DMS114 treated with DMSO at 0.1 percent for 48 hours (cell line): ENCODE measurements around the gene KCTD2.

ENCODE experiments used
- DNase-seq: peaks from one replicate; lab custom pipeline; 2025; ENCODE audit not compliant: unreplicated experiment; lab: John Stamatoyannopoulos, UW

Gene KCTD2

DNA sequence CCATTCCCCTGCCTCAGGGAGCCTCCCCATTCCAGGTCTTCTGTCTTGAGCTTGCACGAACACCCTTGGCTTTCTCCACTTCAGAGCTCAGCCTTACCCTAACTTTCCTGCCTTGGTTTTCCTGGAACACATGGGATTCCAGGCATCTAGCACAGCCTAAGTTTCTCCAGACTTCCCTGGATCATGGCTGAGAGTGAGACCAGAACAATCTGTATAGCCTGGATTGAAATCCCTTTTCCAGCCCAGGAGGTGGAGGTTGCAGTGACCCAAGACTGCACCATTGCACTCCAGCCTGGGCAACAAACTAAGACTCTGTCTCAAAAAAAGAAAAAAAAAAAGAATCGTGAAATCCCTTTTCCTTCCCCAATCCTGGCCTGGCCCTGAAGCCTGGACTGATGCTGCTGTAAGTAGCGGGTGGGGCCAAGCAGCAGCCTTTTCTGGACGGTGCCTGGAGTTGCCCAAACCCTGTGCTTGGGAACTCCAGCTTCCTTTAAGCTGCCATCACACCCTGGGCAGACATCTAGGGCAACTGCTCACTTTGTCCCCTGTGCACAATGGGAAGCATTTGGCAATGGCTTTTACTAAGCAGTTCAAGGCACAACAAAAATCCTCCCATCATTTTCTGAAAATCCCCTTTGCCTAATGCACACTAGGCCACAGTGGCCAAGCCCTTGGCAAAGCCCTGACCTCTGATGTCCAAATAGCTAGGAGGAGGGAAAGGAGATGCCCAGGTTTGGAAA is 28.7 kb downstream of the KCTD2 start:
- DNase-seq, result no peak

DNA sequence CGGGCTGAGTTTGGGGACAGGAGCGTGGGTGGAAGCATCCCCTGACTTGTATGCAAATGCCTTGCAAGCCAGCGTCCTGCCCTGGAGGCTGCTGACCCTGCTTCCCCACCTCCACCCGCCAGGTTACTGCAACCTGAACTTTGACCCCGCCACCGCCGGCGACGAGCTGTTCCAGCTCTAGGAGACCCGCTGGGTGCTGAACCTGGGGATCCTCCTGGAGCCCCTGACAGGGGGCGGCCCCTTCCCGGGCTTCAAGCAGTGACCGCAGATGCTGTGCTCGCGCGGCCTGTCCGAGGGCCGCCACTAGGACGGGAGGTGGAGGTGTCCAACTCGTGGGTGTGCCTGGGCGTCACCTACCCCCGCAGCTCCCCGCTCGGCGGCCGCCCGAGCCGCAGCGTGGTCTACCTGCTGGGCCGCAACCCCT is 30.1 kb downstream of the KCTD2 start:
- DNase-seq, result no peak

DNA sequence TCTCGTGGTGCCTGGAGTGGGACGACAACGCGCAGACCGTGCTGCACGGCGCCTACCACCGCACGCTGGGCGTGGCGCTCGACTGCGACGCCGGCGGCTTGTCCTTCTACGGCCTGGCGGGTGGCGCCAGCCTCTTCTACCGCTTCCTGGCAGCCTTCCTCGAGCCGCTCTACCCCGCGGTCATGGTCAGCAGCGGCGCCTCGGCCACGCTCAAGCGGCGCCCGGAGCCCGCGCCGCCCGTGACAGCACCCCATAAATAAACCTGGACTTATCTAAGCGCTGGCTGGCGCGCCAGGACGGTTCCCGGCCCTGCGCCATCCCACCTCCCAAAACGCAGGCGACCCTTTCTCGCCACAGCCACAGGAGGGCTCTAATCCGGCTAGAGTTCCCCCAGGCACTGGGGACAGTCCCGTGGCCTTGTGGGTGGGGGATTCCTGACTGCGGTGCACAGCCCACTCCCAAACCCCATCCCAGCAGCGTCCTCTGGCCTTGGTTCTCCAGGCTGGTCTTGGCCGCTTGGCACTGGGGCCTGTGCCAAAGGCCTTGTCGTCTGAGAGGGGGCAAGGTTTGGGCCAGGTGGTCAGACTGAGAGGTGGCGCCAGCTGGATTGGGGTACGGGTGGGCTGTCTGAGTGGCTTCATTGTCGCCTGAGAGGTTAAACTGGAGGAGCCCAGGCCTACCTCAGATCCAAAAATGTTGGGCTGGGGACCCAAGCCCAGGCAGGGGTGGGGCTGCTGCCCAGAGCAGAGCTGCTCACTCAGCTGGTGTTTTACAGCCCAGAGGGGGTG is 30.7 kb downstream of the KCTD2 start:
- no peak for DNase-seq

DNA sequence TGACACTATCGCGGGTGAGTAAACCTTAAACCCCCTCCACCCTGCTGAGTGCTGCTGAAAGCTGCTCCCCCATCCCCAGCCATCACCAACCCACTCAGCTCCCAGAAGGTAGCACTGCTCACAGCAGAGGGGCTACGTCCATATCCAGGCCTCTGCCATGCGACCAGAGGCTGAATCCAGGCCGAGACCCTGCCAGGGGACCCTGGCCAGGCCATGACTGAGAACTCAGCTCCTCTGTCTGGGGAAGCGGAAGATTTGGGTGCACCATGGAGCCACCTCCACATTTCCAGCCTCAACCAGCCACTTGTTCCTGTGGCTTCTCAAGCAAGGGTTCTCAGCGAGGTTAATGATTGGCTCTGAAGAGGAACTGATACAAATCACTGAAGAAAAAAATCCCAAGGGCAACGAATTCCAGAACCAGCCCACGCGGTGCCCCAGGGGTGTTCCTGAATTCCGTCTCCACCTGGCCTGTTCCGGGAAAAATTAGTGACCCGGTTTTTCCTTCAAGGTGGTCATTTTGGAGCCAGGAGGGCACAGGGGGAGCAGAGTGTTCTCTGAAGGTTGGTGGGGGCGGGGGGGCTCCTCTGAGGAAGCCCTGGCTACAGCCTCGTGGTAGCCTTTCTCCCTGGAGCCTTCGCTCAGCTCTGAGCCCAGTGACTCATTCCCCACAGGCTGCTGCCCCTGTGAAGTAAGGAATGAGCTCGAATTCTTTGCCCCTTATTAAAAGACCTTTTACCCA is 31.4 kb downstream of the KCTD2 start:
- no peak for DNase-seq

DNA sequence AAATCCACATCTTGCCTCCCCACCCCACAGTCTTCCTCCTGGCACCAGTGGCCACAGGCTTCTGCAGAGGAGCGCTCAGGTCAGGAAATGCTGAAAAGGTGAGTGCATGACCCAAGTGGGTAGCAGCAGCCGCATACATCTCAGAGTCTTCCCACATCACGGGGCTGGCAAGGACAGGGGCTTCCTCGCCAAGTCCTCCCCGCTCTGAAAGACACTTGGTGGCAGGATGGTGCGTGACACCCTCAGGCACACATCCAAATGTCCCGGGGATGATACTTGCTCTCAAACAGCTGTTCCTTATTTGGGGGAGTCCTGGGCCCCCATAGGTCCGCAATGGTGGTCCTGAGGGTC is 32.0 kb downstream of the KCTD2 start:
- no peak for DNase-seq

DNA sequence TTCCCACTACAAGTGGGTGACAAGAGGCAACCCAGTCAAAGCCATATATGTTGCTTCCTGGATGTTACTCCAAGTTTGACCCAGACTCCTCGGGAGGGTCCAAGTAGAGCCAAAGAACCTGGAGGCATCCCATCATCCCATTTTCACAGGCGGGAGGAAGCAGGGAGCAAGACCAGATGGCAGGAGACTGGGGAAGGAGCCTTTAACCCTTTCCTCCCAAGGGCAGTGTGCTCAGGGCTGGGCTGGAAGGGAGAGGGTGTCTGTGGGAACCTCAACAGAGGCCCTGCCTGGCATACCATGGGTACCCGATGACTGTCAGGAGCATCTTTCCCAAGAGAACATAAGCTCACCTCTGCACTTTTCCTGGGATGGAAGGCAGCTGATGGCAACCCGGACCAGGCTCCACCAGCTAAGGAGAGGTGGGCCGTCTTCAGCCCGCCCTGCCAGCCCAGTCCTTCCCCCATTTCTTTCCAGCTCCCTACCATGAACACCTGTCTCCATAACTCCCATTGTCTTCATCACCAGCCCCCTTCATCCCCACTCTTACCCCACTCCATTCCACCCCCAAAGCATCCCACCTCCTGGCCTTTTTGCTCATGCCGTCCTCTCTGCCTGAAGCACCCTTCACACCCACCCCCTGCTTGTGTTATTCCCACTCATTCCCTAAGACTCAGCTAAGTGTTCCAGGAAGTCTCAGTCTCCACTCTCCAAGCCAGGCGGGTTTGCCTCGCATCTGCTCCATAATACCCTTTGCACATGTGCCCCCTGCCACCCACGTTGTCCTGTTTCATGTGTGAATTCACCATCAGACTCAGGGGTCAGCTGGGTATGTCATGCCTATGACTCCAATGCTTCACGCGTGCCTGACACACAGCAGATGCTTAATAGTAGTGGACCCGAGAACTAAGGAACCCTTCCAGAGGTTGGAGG is 34.9 kb downstream of the KCTD2 start:
- DNase-seq, result no peak

DNA sequence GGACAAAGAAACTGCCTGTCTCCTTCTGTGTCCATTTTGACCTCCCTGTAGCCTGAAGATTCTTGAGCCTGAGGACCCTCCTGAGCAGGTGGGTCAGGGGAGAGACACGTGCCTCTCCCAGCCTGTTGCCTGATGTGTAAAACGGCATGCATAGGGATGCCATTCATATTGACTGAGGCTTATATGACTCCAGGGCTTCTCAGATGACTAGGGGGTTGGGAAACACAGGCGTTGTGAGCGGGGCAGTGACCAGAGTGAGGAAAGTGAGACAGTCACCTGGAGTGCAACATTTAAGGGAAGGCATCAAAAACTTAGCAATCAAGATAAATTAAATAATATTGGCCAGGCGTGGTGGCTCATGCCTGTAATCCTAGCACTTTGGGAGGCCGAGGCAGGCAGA is 35.7 kb downstream of the KCTD2 start:
- DNase-seq, result no peak

DNA sequence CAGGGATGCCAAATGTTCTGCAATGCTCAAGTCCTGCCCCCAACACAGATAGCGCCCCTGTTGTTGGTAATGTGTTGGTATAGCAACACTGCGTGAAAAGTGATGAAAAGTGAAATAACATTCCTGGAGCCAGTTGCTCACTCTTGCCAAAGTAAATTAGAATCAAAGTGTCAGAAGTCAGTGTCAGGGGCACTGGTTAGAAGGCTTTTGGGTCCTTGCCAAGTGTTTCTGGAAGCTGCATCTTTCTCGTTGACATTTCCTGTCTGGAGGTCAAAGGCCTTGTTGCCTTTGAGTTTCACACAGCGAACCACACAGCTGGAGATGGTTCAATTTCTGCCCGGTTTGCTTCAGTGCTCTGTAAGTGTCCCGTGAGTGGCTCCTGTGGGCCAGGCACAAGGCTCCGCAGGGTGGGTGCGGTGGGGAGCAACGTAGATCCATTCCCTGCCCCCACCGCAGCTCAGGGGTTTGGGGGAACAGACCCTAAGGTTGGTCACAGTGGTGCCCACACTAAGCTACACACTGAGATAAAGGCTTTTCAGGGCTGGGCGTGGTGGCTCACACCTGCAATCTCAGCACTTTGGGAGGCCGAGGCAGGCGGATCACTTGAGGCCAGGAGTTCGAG is 37.1 kb downstream of the KCTD2 start:
- DNase-seq, result no peak

DNA sequence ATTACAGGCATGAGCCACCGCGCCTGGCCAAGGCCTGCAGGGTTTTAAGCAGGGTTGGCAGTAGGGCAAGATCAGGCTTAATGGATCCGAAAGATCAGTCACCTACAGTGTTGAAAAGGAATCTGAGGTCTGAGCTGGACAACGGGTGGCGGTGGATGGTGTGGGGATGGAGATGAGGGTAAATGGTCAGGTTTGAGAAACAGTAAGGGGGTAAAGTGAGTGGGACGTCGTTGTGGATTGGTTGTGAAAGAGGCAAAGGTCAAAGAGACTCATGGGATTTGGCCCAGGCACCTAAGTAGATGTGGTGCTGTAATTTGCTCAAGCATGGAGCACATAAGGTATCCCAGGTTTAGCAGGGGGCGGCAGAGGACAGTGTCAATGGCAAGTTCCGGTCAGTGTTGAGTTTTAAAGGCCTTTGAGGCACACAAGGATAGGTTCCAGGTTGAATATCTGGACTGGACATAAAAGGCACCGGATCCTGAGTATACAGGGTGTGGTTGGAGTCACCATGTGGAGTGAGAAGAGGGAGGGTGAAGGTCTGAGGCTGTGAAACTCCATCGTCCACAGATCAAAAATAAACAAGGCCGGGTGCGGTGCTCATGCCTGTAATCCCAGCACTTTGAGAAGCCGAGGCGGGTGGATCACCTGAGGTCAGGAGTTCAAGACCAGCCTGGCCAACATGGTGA is 39.6 kb downstream of the KCTD2 start:
- DNase-seq, result no peak

DNA sequence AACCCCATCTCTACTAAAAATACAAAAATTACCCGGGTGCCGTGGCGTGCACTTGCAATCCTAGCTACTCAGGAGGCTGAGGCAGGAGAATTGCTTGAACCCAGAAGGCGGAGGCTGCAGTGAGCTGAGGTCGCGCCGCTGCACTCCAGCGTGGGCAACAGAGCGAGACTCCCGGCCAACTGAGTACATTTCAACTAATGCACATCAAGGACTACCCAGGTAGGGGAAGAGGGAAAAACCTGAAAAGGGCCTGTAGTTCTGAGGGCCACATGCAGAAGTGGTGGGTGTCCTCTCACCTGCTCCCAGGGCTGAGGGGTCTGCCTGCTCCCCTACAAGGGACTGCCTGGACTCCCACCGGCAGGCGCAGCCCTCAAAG is 40.1 kb downstream of the KCTD2 start:
- no peak for DNase-seq

DNA sequence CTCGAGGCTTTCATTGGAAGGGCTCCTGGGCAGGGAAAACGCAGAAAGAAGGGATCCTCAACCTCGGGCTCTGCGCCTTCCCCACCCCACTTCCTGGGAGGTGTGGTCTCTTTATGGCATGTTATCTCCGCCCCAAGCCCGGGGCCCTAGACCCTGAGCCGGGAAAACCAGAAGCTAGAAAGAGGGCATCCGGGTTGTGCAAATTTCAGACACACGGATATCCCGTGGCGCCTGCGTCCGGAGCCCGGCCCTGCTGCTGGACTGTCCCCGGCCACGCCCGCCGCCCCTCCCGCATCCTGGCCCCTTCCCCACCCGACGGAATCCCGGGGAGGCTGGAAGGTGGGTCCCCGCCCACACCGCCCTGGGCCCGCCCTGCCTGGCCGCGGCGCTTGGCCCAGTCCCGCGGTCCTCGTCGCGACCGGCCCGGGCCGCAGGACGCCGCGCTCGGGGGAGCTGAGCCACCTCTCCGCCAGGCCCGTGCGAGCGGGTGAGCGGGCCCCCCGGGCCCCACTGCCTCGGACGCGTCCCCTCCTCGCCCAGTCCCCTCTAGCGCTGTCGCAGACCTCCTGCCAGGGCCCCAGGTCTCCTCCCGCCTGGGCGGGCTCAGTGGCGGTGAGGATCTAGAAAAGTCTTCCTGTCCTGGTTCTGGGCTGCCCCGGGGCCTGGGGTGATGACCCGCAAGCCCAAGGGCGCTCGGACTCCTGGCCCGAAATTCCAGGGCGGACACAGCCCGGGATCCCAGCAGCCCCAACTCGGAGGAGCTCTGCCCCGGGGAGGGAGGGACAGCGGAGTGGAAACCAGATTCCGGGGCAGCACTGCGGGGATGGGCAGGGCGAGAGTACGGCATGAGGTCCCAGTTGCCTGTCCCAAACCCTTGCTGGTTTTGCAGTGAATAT is 40.8 kb downstream of the KCTD2 start, which contains the start of gene SLC16A5:
Gene SLC16A5 (plus strand): TSS at position 397 of the 896 bp plus-strand sequence. CDS start 5,683 bp downstream, outside the sequence.
- peak; percentile 49 for DNase-seq

DNA sequence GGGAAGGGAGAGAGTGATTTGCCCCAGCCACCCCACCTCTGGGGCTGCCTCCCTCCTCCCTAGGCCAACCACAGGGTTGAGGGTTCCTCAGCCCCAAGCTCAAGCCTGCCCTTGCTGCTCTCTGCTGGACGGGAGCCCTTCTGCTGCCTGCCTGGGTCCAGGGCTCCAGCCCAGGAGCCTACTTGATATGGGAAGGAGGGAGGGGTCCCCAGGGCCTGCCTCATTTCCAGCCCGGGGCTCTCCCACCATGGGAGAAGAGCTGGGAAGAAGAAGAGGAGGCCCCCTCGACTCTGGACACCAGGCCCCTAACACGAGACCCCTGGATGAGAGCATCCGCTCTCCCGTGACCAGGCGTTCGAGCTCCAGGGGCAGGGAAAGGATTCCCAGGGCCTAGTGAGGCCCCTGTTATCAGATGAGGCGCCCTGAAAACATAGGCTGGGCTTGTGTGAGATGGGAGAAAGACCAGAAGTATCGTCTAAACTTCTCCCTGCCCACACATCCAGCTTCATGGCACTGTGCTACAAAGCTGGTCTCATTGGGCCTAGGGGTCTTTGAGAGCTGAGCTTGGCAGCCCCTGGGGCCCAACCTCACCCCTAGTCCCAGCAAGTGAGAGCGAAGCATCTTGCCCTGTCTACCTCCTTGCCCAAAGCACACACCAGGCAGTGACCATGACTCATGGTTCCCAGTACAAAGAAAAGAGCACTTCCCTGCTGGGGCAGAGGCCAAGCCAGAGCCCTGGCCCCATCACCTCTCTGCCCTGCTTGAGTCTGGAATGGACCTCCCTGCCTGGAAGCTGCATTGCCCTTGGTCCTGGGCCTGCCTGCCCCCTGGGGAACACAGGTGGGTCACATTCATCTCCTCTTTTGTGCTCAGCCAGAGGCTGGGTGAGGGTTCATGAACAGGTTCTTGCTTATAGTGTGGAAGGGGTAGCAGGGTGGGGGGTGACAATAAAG is 41.7 kb downstream of the KCTD2 start:
- no peak for DNase-seq

DNA sequence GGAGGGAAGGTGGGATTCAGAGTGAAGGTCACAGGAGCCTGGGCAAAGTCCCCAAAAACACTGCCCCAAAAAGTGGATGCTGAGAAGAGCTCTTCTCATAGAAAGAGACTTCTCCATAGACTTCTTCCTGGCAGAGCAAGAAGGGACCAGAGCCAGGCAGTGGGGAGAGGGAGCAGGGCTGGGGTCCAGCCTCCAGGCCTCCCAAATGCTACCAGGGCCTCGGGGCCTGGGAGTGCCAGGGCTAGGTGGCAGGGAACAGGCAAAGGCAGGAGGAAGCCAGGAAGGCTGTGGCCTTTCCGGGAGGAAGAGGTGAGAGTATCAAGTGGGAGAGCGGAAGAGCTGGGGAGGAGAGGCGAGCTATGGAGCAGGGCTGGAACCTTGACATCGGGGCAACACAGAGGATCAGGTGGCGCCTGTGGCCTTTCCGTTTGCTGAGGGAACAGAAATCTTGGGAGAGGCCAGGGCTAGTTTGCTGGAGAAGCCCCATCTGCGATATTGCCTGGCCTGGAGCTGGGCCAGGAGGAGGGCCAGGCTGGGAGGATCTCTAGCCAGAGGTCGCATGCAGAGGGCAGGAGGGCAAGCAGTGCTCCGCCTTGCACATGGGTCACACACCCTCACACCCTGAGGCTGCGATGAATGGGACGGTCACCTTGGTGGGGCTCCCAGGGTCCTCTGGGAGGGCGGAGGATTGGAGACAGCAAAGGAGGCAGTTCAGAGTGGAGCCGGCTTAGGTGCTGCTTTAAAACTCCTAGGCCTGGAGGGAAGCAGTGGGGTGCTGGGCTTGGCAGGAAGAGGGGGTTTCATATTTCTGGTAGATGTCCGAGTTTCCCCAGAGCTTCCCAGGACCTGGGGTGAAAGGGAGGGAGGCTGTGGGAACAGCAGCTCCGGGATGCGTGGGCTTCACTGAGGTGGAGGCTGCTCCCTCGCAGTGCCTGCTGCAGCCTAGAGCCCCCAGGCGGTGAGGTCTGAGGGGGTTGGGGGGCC is 44.1 kb downstream of the KCTD2 start:
- DNase-seq, result no peak

DNA sequence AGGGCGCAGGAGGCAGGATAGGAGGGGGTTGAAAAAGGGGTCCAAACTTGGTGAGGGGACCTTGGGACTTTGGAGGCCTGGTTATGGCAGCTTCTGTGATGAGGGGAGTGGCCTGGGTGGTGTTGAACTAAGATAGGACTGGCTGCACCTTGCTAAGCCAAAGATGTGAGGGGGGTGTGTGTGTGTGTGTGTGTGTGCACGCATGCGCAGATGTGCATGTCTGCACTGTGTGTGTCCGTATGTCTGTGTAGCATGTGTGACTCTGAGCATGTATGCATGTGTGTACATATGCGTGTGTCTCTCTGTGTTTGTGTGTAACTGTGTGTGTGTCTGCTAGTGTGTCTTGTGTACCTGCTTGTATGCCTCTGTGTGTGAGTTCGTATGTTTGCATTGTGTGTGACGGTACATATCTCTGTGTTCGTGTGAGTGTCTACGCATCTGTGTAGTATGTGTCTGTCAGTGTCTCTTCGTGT is 44.9 kb downstream of the KCTD2 start:
- no peak for DNase-seq

DNA sequence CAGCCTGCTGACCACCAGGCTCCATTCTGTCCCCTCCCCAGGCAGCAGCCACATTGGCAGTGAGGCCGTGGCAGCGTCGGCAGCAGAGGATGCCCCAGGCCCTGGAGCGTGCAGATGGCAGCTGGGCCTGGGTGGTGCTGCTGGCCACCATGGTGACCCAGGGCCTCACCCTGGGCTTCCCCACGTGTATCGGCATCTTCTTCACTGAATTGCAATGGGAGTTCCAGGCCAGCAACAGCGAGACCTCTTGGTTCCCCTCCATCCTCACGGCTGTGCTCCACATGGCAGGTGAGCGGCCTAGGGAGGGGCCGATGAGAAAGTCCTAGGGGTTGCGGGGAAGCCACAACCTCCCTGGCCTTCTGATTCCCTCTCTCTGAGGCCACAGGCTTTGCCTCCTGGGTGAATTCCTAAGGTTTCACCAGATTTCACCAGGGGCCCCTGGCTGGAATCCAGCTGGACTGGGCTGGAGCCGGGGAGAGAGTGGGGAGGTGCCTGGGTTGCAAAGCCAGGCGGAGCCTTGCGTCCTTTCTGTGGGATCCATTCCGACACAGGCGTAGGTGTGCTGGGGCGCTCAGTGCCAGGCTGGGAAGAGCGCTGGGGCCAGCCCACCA is 46.6 kb downstream of the KCTD2 start:
- DNase-seq, result no peak

DNA sequence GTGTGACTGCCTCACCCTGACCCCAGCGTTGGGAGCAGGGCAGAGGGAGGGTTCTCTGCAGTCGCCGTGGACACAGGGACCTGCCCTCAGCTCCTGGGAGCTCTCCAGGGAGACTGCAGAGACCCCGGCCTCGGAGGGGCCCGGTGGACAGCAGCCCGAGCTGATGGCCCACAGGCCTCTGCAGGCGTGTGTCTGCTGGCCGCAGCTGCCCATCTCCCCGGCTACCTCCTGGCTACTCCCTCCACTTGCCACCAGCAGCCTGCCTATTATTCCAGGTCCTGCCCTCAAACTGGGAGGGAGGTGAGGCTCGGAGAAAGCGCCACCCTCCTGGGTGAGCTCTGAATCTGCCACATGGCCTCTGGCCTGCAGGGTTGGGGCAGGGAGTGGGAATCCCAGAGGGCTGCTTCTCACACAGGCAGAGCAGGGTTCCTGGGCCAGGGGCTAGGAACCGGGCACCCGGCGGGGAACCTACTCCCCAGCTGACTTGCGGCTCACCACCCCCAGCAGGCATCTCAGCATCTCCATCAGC is 47.9 kb downstream of the KCTD2 start:
- DNase-seq, result no peak
